Panc1 (cell line): Measurements from ENCODE around the gene CDX1. TPM values are rescaled to one million over a fixed set of nuclear protein-coding genes. Genes with fewer than 3 reads are reported as not detected.

Experiments used
- ATAC-seq: fragments of 200-7000 bp; cut with Tn5 transposase; 2 replicates; pipeline ENCODE4 v1.9.1; 2020; ENCODE audit warnings: mild to moderate bottlenecking, moderate library complexity
- BruUV-seq: library from RNA; stranded (reverse); fragments of 400-500 nt; replicated peaks from 2 replicates; lab custom pipeline; 2021; lab: Mats Ljungman, UMichigan
- CTCF ChIA-PET: fragments of 300-600 bp; sonication (Branson Sonifier 250); formaldehyde crosslinking; loops from one replicate; lab custom pipeline; 2022; ENCODE audit warnings: antibody characterized with exemption; lab: Charles Lee
- POLR2A ChIA-PET: fragments of 300-600 bp; sonication (Branson Sonifier 250); formaldehyde crosslinking; loops from one replicate; lab custom pipeline; 2022; ENCODE audit warnings: antibody characterized with exemption; lab: Charles Lee
- DNase-seq: peaks from one replicate; pipeline ENCODE4 v3.0.0-alpha.2; 2010; ENCODE audit warnings: low read depth, low spot score
- H3K27ac ChIP-seq: 2 replicates; pipeline ENCODE4 v1.5.1; 2011; ENCODE audit warnings: mild to moderate bottlenecking, low read length, inconsistent platforms
- H3K27me3 ChIP-seq: fragments of 200-500 bp; sonication (Bioruptor generic); 2 replicates; pipeline ENCODE4 v1.6.0; 2014; ENCODE audit warnings: low read length, inconsistent platforms; ENCODE audit not compliant: control insufficient read depth, insufficient read depth
- H3K36me3 ChIP-seq: fragments of 200-500 bp; sonication (Bioruptor generic); 2 replicates; pipeline ENCODE4 v1.5.1; 2014; ENCODE audit warnings: inconsistent platforms, mild to moderate bottlenecking, low read length, moderate library complexity; ENCODE audit not compliant: control insufficient read depth, insufficient read depth
- H3K4me1 ChIP-seq: 2 replicates; pipeline ENCODE4 v1.5.1; 2011; ENCODE audit warnings: inconsistent platforms, mild to moderate bottlenecking, low read length, moderate library complexity; ENCODE audit not compliant: control insufficient read depth, insufficient read depth
- H3K4me3 ChIP-seq, 2 experiments: 2 replicates each; pipeline ENCODE4 v1.5.1; 2011 to 2012; ENCODE audit warnings: low read depth in 2 of 2, low read length in 2 of 2, mild to moderate bottlenecking in 2 of 2, inconsistent platforms in 1 of 2, moderate library complexity in 1 of 2
- H3K9me3 ChIP-seq: fragments of 200-500 bp; sonication (Bioruptor generic); 2 replicates; pipeline ENCODE4 v1.5.1; 2014; ENCODE audit warnings: low read depth, mild to moderate bottlenecking, inconsistent platforms, low read length, moderate library complexity; ENCODE audit not compliant: control insufficient read depth, insufficient read depth
- CTCF ChIP-seq: fragments of 450-650 bp; IDR thresholded peaks from 2 replicates; pipeline ENCODE4 v1.5.1; 2017; ENCODE audit warnings: mild to moderate bottlenecking
- POLR2AphosphoS5 ChIP-seq: IDR thresholded peaks from 2 replicates; pipeline ENCODE4 v1.6.1; 2012; ENCODE audit warnings: mild to moderate bottlenecking, low read depth, low read length, moderate library complexity
- SIN3A ChIP-seq: IDR thresholded peaks from 2 replicates; pipeline ENCODE4 v1.6.1; 2012; ENCODE audit warnings: low read depth, mild to moderate bottlenecking, low read length, moderate library complexity, borderline replicate concordance; ENCODE audit not compliant: insufficient read depth
- TCF7L2 ChIP-seq: IDR thresholded peaks from 2 replicates; pipeline ENCODE4 v1.6.1; 2011; ENCODE audit warnings: mild to moderate bottlenecking, low read depth, low read length, inconsistent platforms
- in situ Hi-C: cut with HindIII; loops from 2 replicates; pipeline ENCODE4 v1.10.0; 2016; ENCODE audit warnings: low sequenced_read_pairs, low pct_unique_long_range_greater_than_20kb
- intact Hi-C: fragments of 100-400 bp; cut with micrococcal nuclease; formaldehyde crosslinking; loops from one replicate; pipeline ENCODE4 v1.10.0; 2022; ENCODE audit not compliant: unreplicated experiment
- total RNA-seq: library from RNA; stranded (reverse); gene quantifications from one replicate; pipeline ENCODE4 v1.2.1, GENCODE V29; 2021; ENCODE audit not compliant: unreplicated experiment
- TF ChIP-seq, protein P1 (sequence below), 2 experiments: IDR thresholded peaks; 2 replicates each; pipeline ENCODE4 v1.6.1; 2011 to 2012; ENCODE audit warnings: low read depth in 2 of 2, control low read depth in 1 of 2, low read length in 1 of 2, mild to moderate bottlenecking in 1 of 2, moderate library complexity in 1 of 2; ENCODE audit not compliant: insufficient read depth in 1 of 2

Gene CDX1
- total RNA-seq, 1 experiment from 2014 or later, result not detected

GRCh38 chr5:150213530-150213929 lies 47.0 kb downstream of the CDX1 start:
- ChIA-PET CTCF (no interaction called here), POLR2A (no interaction called here)
- Histone ChIP-seq H3K9me3 (no peaks in the 10 kb centered on the region), H3K4me3 (no peak overlapping the region), H3K27ac (no peak overlapping the region), H3K4me1 (no peaks in the 10 kb centered on the region; the same call in 1 of the 2 replicates), H3K36me3 (no peaks in the 10 kb centered on the region), H3K27me3 (no peaks in the 10 kb centered on the region)
- ATAC-seq (no peak), DNase-seq (no peak)
- in situ Hi-C loops, result no loop called here
- TF ChIP-seq POLR2AphosphoS5, result no peak
- no peak for TF ChIP-seq SIN3A
- TF ChIP-seq, protein P1, sequence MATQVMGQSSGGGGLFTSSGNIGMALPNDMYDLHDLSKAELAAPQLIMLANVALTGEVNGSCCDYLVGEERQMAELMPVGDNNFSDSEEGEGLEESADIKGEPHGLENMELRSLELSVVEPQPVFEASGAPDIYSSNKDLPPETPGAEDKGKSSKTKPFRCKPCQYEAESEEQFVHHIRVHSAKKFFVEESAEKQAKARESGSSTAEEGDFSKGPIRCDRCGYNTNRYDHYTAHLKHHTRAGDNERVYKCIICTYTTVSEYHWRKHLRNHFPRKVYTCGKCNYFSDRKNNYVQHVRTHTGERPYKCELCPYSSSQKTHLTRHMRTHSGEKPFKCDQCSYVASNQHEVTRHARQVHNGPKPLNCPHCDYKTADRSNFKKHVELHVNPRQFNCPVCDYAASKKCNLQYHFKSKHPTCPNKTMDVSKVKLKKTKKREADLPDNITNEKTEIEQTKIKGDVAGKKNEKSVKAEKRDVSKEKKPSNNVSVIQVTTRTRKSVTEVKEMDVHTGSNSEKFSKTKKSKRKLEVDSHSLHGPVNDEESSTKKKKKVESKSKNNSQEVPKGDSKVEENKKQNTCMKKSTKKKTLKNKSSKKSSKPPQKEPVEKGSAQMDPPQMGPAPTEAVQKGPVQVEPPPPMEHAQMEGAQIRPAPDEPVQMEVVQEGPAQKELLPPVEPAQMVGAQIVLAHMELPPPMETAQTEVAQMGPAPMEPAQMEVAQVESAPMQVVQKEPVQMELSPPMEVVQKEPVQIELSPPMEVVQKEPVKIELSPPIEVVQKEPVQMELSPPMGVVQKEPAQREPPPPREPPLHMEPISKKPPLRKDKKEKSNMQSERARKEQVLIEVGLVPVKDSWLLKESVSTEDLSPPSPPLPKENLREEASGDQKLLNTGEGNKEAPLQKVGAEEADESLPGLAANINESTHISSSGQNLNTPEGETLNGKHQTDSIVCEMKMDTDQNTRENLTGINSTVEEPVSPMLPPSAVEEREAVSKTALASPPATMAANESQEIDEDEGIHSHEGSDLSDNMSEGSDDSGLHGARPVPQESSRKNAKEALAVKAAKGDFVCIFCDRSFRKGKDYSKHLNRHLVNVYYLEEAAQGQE (IDR thresholded peaks at IDR 0.05; ENCODE audit: insufficient read depth in 1 of 2, low read depth in 2 of 2, low read length in 1 of 2), result no peak
- no peak for TF ChIP-seq TCF7L2
- no peak for TF ChIP-seq CTCF
- intact Hi-C loops, result no loop called here
- no TSS peak for BruUV-seq

GRCh38 chr5:150214289-150214688 lies 47.7 kb downstream of the CDX1 start:
- Histone ChIP-seq H3K36me3 (no peaks in the 10 kb centered on the region), H3K27me3 (no peaks in the 10 kb centered on the region), H3K27ac (no peak overlapping the region), H3K4me1 (no peaks in the 10 kb centered on the region; the same call in 1 of the 2 replicates), H3K4me3 (no peak overlapping the region), H3K9me3 (no peaks in the 10 kb centered on the region)
- BruUV-seq, result no TSS peak
- in situ Hi-C loops (no loop called here), intact Hi-C loops (no loop called here)
- ChIA-PET POLR2A (no interaction called here), CTCF (no interaction called here)
- no peak for DNase-seq
- no peak for ATAC-seq
- TF ChIP-seq TCF7L2, result no peak
- TF ChIP-seq, protein P1 (IDR thresholded peaks at IDR 0.05; ENCODE audit: insufficient read depth in 1 of 2, low read depth in 2 of 2, low read length in 1 of 2), result no peak
- TF ChIP-seq POLR2AphosphoS5, result no peak
- TF ChIP-seq SIN3A, result no peak
- TF ChIP-seq CTCF, result no peak
